RPMI7951 (cell line): ENCODE results near the gene FAM20C. TPM values are rescaled to one million over a fixed set of nuclear protein-coding genes. Genes with fewer than 3 reads are reported as not detected.

ENCODE experiments used
- DNase-seq: peaks from one replicate; pipeline ENCODE4 v3.0.0-alpha.2; 2012; ENCODE audit warnings: low read depth
- total RNA-seq: library from RNA; depleted of rRNA; stranded (reverse); fragments of >200 nt; shearing (Covaris generic); gene quantifications from 2 replicates; pipeline ENCODE4 v1.2.3, GENCODE V29; 2014; rRNA removed

FAM20C gene
- total RNA-seq, 1 experiment from 2014 or later, result 256 TPM

GRCh38 chr7:302054-302992 lies 110.0 kb downstream of the FAM20C start:
- no peak for DNase-seq

- DNase-seq, result no peak
Observed at GRCh38 chr7:303425-303824, 111.1 kb downstream of the FAM20C start.

GRCh38 chr7:303884-304573 lies 111.7 kb downstream of the FAM20C start:
- no peak for DNase-seq

GRCh38 chr7:304574-305409 lies 112.4 kb downstream of the FAM20C start:
- DNase-seq, result no peak

GRCh38 chr7:305410-306151 lies 113.2 kb downstream of the FAM20C start:
- DNase-seq, result no peak

- DNase-seq, result no peak
Observed at GRCh38 chr7:307970-308369, 115.6 kb downstream of the FAM20C start.

GRCh38 chr7:309586-310228 lies 117.3 kb downstream of the FAM20C start:
- no peak for DNase-seq

Other genes with a start within 250 kb of the FAM20C start
- not detected in 2 replicates for gene FOXL3, start 97.6 kb downstream of the FAM20C start, total RNA-seq